Activated CD8-positive, alpha-beta memory T cell treated with anti-CD3 and anti-CD28 coated beads for 4 hours (primary cell): ENCODE measurements around the gene ZNF267.
"Not testable (repeated sequence)": the region's sequence is repeated elsewhere in the genome, so short reads cannot be mapped to it uniquely, and the experiment has no call there.

Experiments used
- DNase-seq, 2 donors: peaks; one replicate each; pipeline ENCODE4 v3.0.0-alpha.2; 2020; ENCODE audit warnings: low read depth in 2 of 2

The ZNF267 gene

GRCh38 chr16:31877876-31878642, 4.5 kb downstream of the ZNF267 start:
- DNase-seq: no peak

- no peak for DNase-seq
Observed at GRCh38 chr16:31879937-31880321, 6.3 kb downstream of the ZNF267 start.

GRCh38 chr16:31880322-31880979, 6.8 kb downstream of the ZNF267 start:
- DNase-seq: no peak

- DNase-seq: no peak
Observed at GRCh38 chr16:31886227-31886626, 12.6 kb downstream of the ZNF267 start.

- DNase-seq: no peak
Observed at GRCh38 chr16:31888735-31889134, 15.1 kb downstream of the ZNF267 start.

- DNase-seq: not testable (repeated sequence)
Observed at GRCh38 chr16:31892111-31892510, 18.5 kb downstream of the ZNF267 start.

GRCh38 chr16:31893824-31894223, 20.2 kb downstream of the ZNF267 start:
- no peak for DNase-seq

GRCh38 chr16:31897283-31897682, 23.7 kb downstream of the ZNF267 start:
- no peak for DNase-seq

GRCh38 chr16:31899505-31899904, 25.9 kb downstream of the ZNF267 start:
- no peak for DNase-seq

- DNase-seq: not testable (repeated sequence)
Observed at GRCh38 chr16:31904571-31904970, 31.0 kb downstream of the ZNF267 start.

GRCh38 chr16:31913668-31914067, 40.1 kb downstream of the ZNF267 start:
- no peak for DNase-seq

GRCh38 chr16:31916056-31916488, 42.5 kb downstream of the ZNF267 start:
- DNase-seq: no peak

- no peak for DNase-seq
Observed at GRCh38 chr16:31920373-31920772, 46.8 kb downstream of the ZNF267 start.

GRCh38 chr16:31951806-31952205, 78.2 kb downstream of the ZNF267 start:
- DNase-seq: not testable (repeated sequence)

GRCh38 chr16:31952206-31952605, 78.6 kb downstream of the ZNF267 start:
- peak in 1 of 2 donors; percentile 4 for DNase-seq

- peak in 1 of 2 donors; percentile 3 for DNase-seq
Observed at GRCh38 chr16:31956221-31956620, 82.6 kb downstream of the ZNF267 start.

GRCh38 chr16:31960186-31960910, 86.7 kb downstream of the ZNF267 start:
- peak in 1 of 2 donors; percentile 1 for DNase-seq
